ENCODE data around the gene PERCC1. TPM values are rescaled to one million over a fixed set of nuclear protein-coding genes. Genes with fewer than 3 reads are reported as not detected.

PERCC1 gene
- total RNA-seq, 1 donor from 2014 or later = not detected

DNA sequence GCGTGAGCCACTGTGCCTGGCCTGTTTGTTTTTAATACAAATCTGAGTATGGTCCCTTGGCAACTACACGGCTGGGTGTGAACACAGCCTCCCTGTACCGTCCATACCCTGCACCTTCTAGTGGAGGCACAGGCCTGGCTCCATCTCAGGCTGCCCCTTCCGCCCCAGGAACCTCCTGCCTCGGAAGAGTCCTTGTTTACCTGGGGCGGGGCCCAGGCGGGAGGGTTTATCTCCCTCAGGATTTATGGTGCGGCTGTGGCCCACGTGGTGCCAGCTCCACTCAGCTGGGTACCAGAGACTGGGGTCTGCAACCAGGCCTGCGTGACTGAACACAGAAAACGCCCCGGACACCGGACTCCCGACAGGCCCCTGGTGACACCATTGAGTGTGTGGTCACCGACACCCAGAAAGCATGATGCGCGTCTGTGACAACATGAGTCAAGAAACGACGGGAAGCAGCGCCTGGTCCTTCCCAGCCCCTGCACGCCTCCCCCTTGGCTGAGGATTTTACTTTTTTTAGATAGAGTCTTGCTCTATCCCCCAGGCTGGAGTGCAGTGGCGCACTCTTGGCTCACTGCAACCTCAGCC, 35.3 kb upstream of the PERCC1 start:
- Mint-ChIP-seq H3K36me3 (ENCODE audit: low read depth, unreplicated experiment) (peaks cover 6% of the 10 kb centered on the region), H3K4me3 (ENCODE audit: unreplicated experiment) (no peak overlapping the region), H3K9me3 (ENCODE audit: unreplicated experiment) (no peaks in the 10 kb centered on the region), H3K27me3 (ENCODE audit: unreplicated experiment) (peaks cover 2% of the 10 kb centered on the region), H3K4me1 (ENCODE audit: unreplicated experiment) (no peaks in the 10 kb centered on the region), H3K27ac (ENCODE audit: unreplicated experiment) (no peak overlapping the region)
- TF ChIP-seq, protein P1, sequence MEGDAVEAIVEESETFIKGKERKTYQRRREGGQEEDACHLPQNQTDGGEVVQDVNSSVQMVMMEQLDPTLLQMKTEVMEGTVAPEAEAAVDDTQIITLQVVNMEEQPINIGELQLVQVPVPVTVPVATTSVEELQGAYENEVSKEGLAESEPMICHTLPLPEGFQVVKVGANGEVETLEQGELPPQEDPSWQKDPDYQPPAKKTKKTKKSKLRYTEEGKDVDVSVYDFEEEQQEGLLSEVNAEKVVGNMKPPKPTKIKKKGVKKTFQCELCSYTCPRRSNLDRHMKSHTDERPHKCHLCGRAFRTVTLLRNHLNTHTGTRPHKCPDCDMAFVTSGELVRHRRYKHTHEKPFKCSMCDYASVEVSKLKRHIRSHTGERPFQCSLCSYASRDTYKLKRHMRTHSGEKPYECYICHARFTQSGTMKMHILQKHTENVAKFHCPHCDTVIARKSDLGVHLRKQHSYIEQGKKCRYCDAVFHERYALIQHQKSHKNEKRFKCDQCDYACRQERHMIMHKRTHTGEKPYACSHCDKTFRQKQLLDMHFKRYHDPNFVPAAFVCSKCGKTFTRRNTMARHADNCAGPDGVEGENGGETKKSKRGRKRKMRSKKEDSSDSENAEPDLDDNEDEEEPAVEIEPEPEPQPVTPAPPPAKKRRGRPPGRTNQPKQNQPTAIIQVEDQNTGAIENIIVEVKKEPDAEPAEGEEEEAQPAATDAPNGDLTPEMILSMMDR (IDR thresholded peaks at IDR 0.05; ENCODE audit: unreplicated experiment) = no peak
- no peak for DNase-seq (ENCODE audit: low spot score)

DNA sequence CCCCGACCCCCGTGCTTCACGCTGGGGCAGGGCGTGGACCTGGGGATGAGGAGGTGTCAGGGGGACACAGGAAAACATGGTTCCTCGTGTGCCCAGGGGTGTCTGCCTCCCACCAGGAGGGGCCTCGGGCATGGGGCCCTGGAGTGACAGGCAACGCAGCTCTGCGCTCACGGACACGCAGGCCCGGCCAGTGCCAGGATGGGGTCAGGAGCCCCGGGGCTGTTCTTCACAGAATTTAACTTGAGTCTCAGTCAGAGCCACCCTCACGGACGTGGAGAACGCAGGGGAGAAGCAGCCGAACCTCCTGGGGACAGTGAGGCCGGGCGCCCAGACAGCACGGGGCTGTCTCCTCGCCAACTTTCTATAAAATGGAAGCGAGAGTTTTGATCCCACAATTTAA, 33.1 kb upstream of the PERCC1 start:
- Mint-ChIP-seq H3K27ac (ENCODE audit: unreplicated experiment) (no peak overlapping the region), H3K36me3 (ENCODE audit: low read depth, unreplicated experiment) (peaks cover 12% of the 10 kb centered on the region), H3K9me3 (ENCODE audit: unreplicated experiment) (no peaks in the 10 kb centered on the region), H3K4me3 (ENCODE audit: unreplicated experiment) (no peak overlapping the region), H3K4me1 (ENCODE audit: unreplicated experiment) (no peaks in the 10 kb centered on the region), H3K27me3 (ENCODE audit: unreplicated experiment) (peaks cover 2% of the 10 kb centered on the region)
- DNase-seq (ENCODE audit: low spot score) = no peak
- TF ChIP-seq, protein P1 (IDR thresholded peaks at IDR 0.05; ENCODE audit: unreplicated experiment) = no peak

DNA sequence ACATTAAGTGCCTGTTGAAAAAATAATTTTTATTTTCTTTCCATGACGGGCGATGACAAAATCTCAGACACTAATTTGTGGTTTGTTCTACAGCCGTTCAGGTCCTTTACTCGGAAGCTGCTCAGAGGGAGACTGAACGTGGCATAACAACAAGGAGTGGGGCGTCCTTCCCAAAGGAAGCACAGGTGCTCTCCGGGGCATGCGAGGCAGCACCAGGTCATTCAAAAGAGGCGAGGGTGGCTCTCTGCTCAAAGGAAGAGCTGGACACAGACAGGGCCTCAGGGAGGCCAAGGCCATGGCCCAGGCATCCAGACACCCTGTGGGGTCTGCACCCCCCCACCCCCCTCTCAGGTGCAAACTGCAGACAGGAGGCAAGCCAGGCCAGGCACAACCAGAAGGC, 32.5 kb upstream of the PERCC1 start:
- Mint-ChIP-seq H3K4me1 (ENCODE audit: unreplicated experiment) (no peaks in the 10 kb centered on the region), H3K9me3 (ENCODE audit: unreplicated experiment) (no peaks in the 10 kb centered on the region), H3K27ac (ENCODE audit: unreplicated experiment) (no peak overlapping the region), H3K27me3 (ENCODE audit: unreplicated experiment) (peaks cover 4% of the 10 kb centered on the region), H3K4me3 (ENCODE audit: unreplicated experiment) (peak overlapping the region; percentile 18), H3K36me3 (ENCODE audit: low read depth, unreplicated experiment) (peaks cover 14% of the 10 kb centered on the region)
- TF ChIP-seq, protein P1 (IDR thresholded peaks at IDR 0.05; ENCODE audit: unreplicated experiment) = no peak
- no peak for DNase-seq (ENCODE audit: low spot score)

DNA sequence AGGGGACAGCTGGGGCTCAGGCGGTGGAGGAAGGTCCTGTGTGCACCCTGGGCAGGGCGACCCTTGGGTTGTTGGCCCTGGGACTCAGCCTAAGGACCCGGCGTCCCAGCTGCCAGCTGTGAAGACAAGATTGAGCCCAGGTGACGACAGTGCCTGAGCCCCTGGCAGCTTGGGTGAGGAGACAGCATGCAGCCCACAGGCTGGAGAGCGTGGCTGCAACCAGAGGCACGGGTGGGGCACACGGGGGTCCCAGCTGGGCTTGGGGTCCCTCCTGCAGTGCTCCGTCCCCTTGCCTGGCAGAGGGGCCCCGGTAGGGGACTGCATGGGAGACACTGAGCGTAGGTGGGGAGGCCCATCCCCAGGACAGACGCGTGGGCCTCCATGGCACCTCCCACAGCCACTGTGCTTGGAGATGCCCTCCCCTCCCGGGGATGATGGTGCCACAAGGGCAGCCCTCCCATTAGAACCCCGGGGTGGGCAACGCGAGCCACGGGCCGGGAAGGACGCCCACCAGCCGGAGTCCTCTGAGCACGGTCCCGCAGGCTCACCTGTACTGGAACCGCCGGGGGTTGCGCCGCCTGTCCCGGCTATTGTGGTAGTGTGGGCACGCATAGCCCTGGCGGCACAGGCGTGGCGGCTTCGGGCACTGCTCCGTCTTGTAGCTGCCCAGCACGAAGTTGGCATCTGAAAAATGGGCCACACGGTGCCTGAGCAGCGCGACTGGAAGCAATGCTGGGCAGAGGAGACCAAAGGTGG, 31.9 kb upstream of the PERCC1 start:
- H3K4me1 Mint-ChIP-seq (ENCODE audit: unreplicated experiment) = no peaks in the 10 kb centered on the region

More for the DNA sequence above, 31.9 kb upstream of the PERCC1 start:
- Mint-ChIP-seq H3K27me3 (ENCODE audit: unreplicated experiment) (peaks cover 5% of the 10 kb centered on the region), H3K36me3 (ENCODE audit: low read depth, unreplicated experiment) (peaks cover 15% of the 10 kb centered on the region), H3K4me3 (ENCODE audit: unreplicated experiment) (no peak overlapping the region), H3K27ac (ENCODE audit: unreplicated experiment) (no peak overlapping the region), H3K9me3 (ENCODE audit: unreplicated experiment) (no peaks in the 10 kb centered on the region)
- TF ChIP-seq, protein P1 (IDR thresholded peaks at IDR 0.05; ENCODE audit: unreplicated experiment) = no peak
- no peak for DNase-seq (ENCODE audit: low spot score)
